Aorta (tissue), 5 donors: Measurements from ENCODE around the gene SLC9A9. TPM values are rescaled to one million over a fixed set of nuclear protein-coding genes. Genes with fewer than 3 reads are reported as not detected.

Experiments used
- ATAC-seq: fragments of 200-7000 bp; cut with Tn5 transposase; one replicate; pipeline ENCODE4 v1.9.1; 2022; ENCODE audit warnings: moderate library complexity; ENCODE audit not compliant: low FRiP score
- DNase-seq, 2 donors: peaks; one replicate each; pipeline ENCODE4 v3.0.0-alpha.2; 2020
- H3K27ac ChIP-seq, 2 donors: one replicate each; pipeline ENCODE4 v1.5.1; 2013; ENCODE audit warnings: low read length in 2 of 2, mild to moderate bottlenecking in 2 of 2, moderate library complexity in 2 of 2, control low read depth in 1 of 2, inconsistent platforms in 1 of 2, low read depth in 1 of 2
- H3K27me3 ChIP-seq, 2 donors: one replicate each; pipeline ENCODE4 v1.6.1; 2013; ENCODE audit warnings: control low read depth in 1 of 2, low read length in 1 of 2, mild to moderate bottlenecking in 1 of 2, moderate library complexity in 1 of 2; ENCODE audit not compliant: insufficient read depth in 2 of 2, control insufficient read depth in 1 of 2
- H3K36me3 ChIP-seq, 2 donors: one replicate each; pipeline ENCODE4 v1.6.1; 2013; ENCODE audit warnings: control low read depth in 1 of 2, low read length in 1 of 2, mild to moderate bottlenecking in 1 of 2; ENCODE audit not compliant: insufficient read depth in 2 of 2, control insufficient read depth in 1 of 2
- H3K4me1 ChIP-seq, 2 donors: one replicate each; pipeline ENCODE4 v1.6.1; 2013; ENCODE audit warnings: low read length in 2 of 2, control low read depth in 1 of 2, mild to moderate bottlenecking in 1 of 2, moderate library complexity in 1 of 2; ENCODE audit not compliant: insufficient read depth in 2 of 2, control insufficient read depth in 1 of 2
- H3K4me3 ChIP-seq, 2 donors: one replicate each; pipeline ENCODE4 v1.5.1; 2013; ENCODE audit warnings: low read length in 2 of 2, control low read depth in 1 of 2, mild to moderate bottlenecking in 1 of 2
- H3K9me3 ChIP-seq: one replicate; pipeline ENCODE4 v1.6.1; 2013; ENCODE audit warnings: mild to moderate bottlenecking, low read length; ENCODE audit not compliant: control insufficient read depth
- WGBS, 2 donors: extraction: QIAGEN DNeasy Blood & Tissue Kit; methylation state at CpG; one replicate each; pipeline ENCODE4 v1.1.7; 2013; 5-methylcytosine and 5-hydroxymethylcytosine counted together
- intact Hi-C, 2 donors: fragments of 100-400 bp; cut with DNase I; formaldehyde crosslinking; loops; one replicate each; pipeline versions ENCODE4 v1.14.2 to v1.15.0; 2022
- polyA plus RNA-seq, 2 donors: library from polyadenylated mRNA; stranded (reverse); fragments of 200-250 nt; gene quantifications; one replicate each; pipeline ENCODE4 v1.2.3, GENCODE V29; 2013
- total RNA-seq, 2 donors: library from RNA; stranded (reverse); fragmentation: NEBNext Ultra II Directional; extraction: Animal tissue kit (Norgen Biotek cat#: 25700); gene quantifications; one replicate each; pipeline ENCODE4 v1.2.1, GENCODE V29; 2021
- donor health status: healthy with polysubstance abuse.
- donor health status: Bipolar disorder and iron deficiency.
- donor health status: DM: no; HTN: no; CAD: no.
- donor health status: DM: no; HTN: no; CAD: no.
- donor health status: DM: yes; HTN: yes; CAD: no.

Gene SLC9A9
- total and polyA plus RNA-seq, 4 donors = 7.3 to 45.8 (median 12.5) TPM

- Histone ChIP-seq H3K9me3 (no peaks in the 10 kb centered on the region), H3K4me1 (no peaks in the 10 kb centered on the region), H3K27me3 (no peaks in the 10 kb centered on the region), H3K27ac (no peak overlapping the region), H3K4me3 (no peak overlapping the region), H3K36me3 (no peaks in the 10 kb centered on the region)
- no peak for DNase-seq
- no peak for ATAC-seq
- WGBS, 2 donors = 84 to 89% methylated on average over 1 of the region's 1 CpG
- intact Hi-C loops = no loop called here
Observed at GRCh38 chr3:143382816-143383215, 465.5 kb downstream of the SLC9A9 start.

DNA sequence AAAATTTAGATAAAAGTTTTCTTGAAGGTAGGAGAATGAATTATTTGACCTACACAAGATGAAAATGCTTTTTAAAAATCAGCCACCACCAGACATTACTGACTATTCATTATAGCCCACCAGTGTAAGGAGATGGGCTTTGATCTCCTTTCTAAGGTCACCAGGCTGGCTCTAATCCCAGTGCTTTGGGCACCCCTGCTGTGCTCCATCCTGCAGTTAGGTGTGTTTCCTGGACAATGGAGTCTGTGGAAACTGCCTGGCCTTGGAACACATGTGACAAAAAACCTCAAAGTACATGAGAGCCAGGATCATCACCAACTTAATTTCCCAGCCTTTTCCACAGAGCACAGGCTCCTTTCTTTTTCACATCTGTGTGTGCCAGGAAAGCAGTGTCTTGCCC, 467.8 kb downstream of the SLC9A9 start:
- Histone ChIP-seq H3K9me3 (no peaks in the 10 kb centered on the region), H3K27ac (no peak overlapping the region), H3K4me1 (no peaks in the 10 kb centered on the region), H3K27me3 (no peaks in the 10 kb centered on the region), H3K36me3 (no peaks in the 10 kb centered on the region), H3K4me3 (no peak overlapping the region)
- DNase-seq (no peak), ATAC-seq (no peak)
- intact Hi-C loops = no loop called here

DNA sequence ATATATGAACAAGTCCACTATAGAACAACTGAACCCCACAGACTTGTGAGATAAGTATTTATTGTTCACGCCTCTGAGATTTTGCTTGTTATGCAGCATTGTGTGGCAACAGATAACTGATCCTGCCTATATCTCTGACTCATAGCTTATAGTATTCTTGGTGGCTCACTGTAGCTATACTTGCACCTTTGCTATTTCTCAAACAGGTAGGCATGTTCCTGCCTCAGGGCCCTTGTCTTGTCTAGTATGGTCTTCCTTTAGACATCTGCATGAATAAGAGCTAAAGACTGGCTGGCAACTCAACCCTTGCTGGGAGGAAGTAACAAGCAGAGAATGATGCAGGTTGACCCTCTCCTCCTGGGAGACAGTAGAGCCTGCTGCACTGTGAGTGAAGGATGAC, 472.6 kb downstream of the SLC9A9 start:
- DNase-seq (no peak), ATAC-seq (no peak)
- 95 to 100% methylated on average over 1 of the region's 1 CpG for WGBS, 2 donors
- Histone ChIP-seq H3K27me3 (no peaks in the 10 kb centered on the region), H3K36me3 (no peaks in the 10 kb centered on the region), H3K4me3 (no peak overlapping the region), H3K4me1 (no peaks in the 10 kb centered on the region), H3K27ac (no peak overlapping the region), H3K9me3 (no peaks in the 10 kb centered on the region)
- intact Hi-C loops = no loop called here

- Histone ChIP-seq H3K4me3 (no peak overlapping the region), H3K27me3 (no peaks in the 10 kb centered on the region), H3K27ac (no peak overlapping the region), H3K9me3 (peaks cover 2% of the 10 kb centered on the region), H3K4me1 (no peaks in the 10 kb centered on the region), H3K36me3 (no peaks in the 10 kb centered on the region)
- intact Hi-C loops = no loop called here
- WGBS, 2 donors = 12 to 42% methylated on average over 1 of the region's 1 CpG
- ATAC-seq = no peak
- no peak for DNase-seq
Observed at GRCh38 chr3:143367171-143367570, 481.1 kb downstream of the SLC9A9 start.

- H3K4me1 ChIP-seq = no peaks in the 10 kb centered on the region
- H3K36me3 ChIP-seq = no peaks in the 10 kb centered on the region
- H3K9me3 ChIP-seq = peaks cover 2% of the 10 kb centered on the region
- ATAC-seq (no peak), DNase-seq (no peak)
- H3K4me3 ChIP-seq = no peak overlapping the region
- no peaks in the 10 kb centered on the region for H3K27me3 ChIP-seq
- intact Hi-C loops = no loop called here
- H3K27ac ChIP-seq = no peak overlapping the region
- WGBS, 2 donors = 70 to 85% methylated on average over 1 of the region's 1 CpG
Observed at GRCh38 chr3:143366672-143367071, 481.6 kb downstream of the SLC9A9 start.

DNA sequence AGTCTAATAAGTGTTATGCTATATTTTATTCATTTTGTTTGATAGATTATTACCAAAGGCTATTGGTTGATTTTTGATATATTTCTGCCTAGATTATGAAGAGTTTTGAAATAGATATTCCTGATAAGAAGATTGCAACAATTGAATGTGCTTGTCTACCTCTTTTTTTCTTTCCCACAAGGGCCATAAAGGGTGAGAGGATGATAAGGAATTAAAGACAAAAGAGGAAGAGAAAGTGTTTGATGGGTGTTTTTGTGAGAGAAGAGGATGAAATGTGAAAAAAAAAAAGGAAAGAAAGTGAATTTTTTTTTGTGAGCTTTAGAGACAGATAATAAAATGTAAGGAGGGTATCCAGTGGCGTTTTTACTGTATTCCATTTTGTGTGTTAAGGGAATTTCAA, 484.3 kb downstream of the SLC9A9 start:
- ATAC-seq (no peak), DNase-seq (no peak)
- Histone ChIP-seq H3K27me3 (no peaks in the 10 kb centered on the region), H3K27ac (no peak overlapping the region), H3K36me3 (no peaks in the 10 kb centered on the region), H3K9me3 (no peaks in the 10 kb centered on the region), H3K4me3 (no peak overlapping the region), H3K4me1 (no peaks in the 10 kb centered on the region)
- 93 to 100% methylated on average over 1 of the region's 1 CpG for WGBS, 2 donors
- intact Hi-C loops = no loop called here

DNA sequence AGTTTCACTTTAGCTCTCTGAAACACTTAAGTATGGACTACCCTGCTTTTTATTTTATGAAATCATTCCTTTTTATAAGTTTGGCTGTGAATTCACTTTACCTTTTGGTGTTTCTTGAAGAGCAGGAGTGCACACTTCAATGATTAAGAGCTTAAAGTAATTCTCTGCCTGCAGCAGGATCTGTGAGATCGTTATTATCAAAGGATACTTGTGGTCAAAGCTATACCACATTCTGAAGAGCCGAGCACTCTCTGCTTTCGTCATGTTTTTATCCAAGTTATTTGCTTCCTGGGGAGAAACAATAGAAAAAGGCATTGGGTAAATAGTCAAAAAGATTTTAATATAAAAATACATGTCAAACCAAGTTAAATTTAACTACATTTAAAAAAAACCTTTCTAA, 485.0 kb downstream of the SLC9A9 start:
- H3K27ac ChIP-seq = no peak overlapping the region
- H3K9me3 ChIP-seq = no peaks in the 10 kb centered on the region
- no peaks in the 10 kb centered on the region for H3K27me3 ChIP-seq
- no peaks in the 10 kb centered on the region for H3K36me3 ChIP-seq
- intact Hi-C loops = no loop called here
- H3K4me3 ChIP-seq = no peak overlapping the region
- H3K4me1 ChIP-seq = no peaks in the 10 kb centered on the region
- no peak for DNase-seq
- 73 to 74% methylated on average over 3 of the region's 3 CpGs for WGBS, 2 donors
- no peak for ATAC-seq

DNA sequence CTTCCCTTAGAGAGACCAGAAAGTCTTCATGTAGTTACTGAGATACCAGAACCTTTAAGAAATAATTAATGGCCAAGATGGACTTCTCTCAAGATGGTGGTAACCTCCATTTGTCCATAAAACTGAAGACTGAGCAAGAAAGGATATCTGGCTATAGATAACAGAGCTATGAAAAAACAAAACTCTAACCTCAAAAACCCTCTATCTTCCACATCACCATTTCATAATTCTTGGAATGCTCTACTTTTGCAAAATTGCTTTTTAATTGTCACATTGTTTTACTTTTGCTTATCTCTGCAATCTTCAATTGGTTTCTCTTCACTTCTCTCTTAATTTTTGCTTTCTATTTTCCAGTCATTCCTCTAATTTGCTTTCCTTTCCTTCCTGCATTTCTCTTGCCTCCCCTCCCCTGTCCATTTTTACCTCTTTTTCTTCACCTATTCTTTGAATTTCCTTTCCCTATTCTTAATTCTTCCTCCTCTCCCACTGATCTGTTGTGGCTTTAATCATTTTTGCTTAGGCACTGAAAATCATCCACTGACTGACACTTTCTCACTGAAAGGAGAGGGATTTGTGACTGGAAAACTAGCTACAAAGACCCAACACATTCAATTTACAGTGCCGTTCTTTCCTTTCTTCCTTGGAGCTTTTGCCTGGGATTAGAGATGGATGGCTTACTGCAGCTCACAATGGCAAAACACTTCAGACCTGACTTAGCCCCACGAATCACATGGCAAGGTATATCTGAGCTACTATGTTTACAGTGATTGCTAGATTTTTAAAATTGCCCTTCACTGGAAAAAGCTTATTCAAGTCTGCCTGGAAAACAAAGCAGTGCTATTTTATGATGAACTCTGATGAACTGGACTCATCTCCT, 485.9 kb downstream of the SLC9A9 start:
- ATAC-seq (no peak), DNase-seq (no peak)
- Histone ChIP-seq H3K4me3 (no peak overlapping the region), H3K27ac (no peak overlapping the region), H3K9me3 (no peaks in the 10 kb centered on the region), H3K27me3 (no peaks in the 10 kb centered on the region), H3K4me1 (no peaks in the 10 kb centered on the region), H3K36me3 (no peaks in the 10 kb centered on the region)
- intact Hi-C loops = no loop called here
- WGBS, 2 donors = 50 to 58% methylated on average over 2 of the region's 2 CpGs

DNA sequence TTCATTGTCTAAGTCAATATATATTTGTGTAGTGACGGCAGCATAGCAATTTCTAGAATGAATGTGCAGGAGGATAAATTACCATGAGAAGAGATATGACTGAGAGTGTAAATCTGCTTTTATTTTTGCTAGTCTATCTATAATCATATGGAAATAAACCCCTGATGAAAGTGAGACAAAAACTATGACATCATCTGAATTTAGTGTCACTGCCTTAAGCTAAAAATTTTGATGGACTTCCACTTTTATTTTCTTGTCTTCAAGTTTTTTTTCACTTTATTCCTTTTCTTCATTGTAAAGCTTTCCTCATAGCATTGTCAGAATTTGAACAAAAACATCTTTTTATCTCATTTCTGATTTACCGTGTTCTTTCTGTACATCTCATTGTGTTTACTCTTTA, 486.7 kb downstream of the SLC9A9 start:
- Histone ChIP-seq H3K27me3 (no peaks in the 10 kb centered on the region), H3K36me3 (no peaks in the 10 kb centered on the region), H3K9me3 (no peaks in the 10 kb centered on the region), H3K27ac (no peak overlapping the region), H3K4me1 (no peaks in the 10 kb centered on the region), H3K4me3 (no peak overlapping the region)
- DNase-seq (no peak), ATAC-seq (no peak)
- WGBS, 2 donors = 96 to 99% methylated on average over 2 of the region's 2 CpGs
- intact Hi-C loops = no loop called here
